ENCODE results near the gene SLC25A21. TPM values are rescaled to one million over a fixed set of nuclear protein-coding genes. Genes with fewer than 3 reads are reported as not detected.

Gene SLC25A21
- polyA plus RNA-seq, 2 of the 4 experiments (the other 2 are of a cell fraction), result 0.68 to 1.4 TPM

GRCh38 chr14:36967892-36968555 lies 204.4 kb downstream of the SLC25A21 start:
- WGBS (ENCODE audit: missing lambda C conversion rate), result 65% methylated on average over 9 of the region's 9 CpGs
- TF ChIP-seq RCOR1 (IDR thresholded peaks at IDR 0.05; ENCODE audit: low read depth, low read length) (no peak), HDAC2 (IDR thresholded peaks at IDR 0.05) (no peak), CTCF (IDR thresholded peaks at IDR 0.05) (no peak), ZC3H11A (IDR thresholded peaks at IDR 0.05) (no peak), NPAS2 (CRISPR knock-in tag; IDR thresholded peaks at IDR 0.05; ENCODE audit: borderline replicate concordance) (no peak), CHD2 (IDR thresholded peaks at IDR 0.05; ENCODE audit: low read length, partially characterized antibody) (no peak), SREBF2 (IDR thresholded peaks at IDR 0.05) (no peak), FOSL2 (IDR thresholded peaks at IDR 0.05) (no peak), FOSL2 (CRISPR knock-in tag; IDR thresholded peaks at IDR 0.05) (no peak), HOXB13 (CRISPR knock-in tag; IDR thresholded peaks at IDR 0.05; ENCODE audit: low read depth) (no peak), CBX2 (IDR thresholded peaks at IDR 0.05; ENCODE audit: borderline replicate concordance, low read depth) (no peak), ZFP36 (IDR thresholded peaks at IDR 0.05; ENCODE audit: borderline replicate concordance, partially characterized antibody) (no peak), FOXS1 (CRISPR knock-in tag; IDR thresholded peaks at IDR 0.05) (no peak)
- Histone ChIP-seq H3K9me3 (no peaks in the 10 kb centered on the region), H3K4me1 (peaks cover 11% of the 10 kb centered on the region), H3K27ac (no peak overlapping the region), H3K4me3 (no peak overlapping the region), H3K4me2 (no peak overlapping the region)
- DNase-seq (ENCODE audit: low read depth in 1 of 2, low spot score in 1 of 2) (no peak), FAIRE-seq (no peak), ATAC-seq (no peak)
- ChIA-PET POLR2A (no interaction called here), CTCF (interaction anchor here (1.1 to 2.1 kb wide), 4 partner anchors 26 to 320 kb away, joined by 3 to 8 read pairs (median 4); no protein-coding TSS in a partner anchor)

- Histone ChIP-seq H3K4me2 (no peak overlapping the region), H3K4me1 (peaks cover 11% of the 10 kb centered on the region; the same call in 2 of the 3 replicates), H3K9me3 (no peaks in the 10 kb centered on the region), H3K27ac (no peak overlapping the region), H3K4me3 (no peak overlapping the region)
- WGBS (ENCODE audit: missing lambda C conversion rate), result 90% methylated on average over 7 of the region's 7 CpGs
- DNase-seq (ENCODE audit: low read depth in 1 of 2, low spot score in 1 of 2) (no peak), ATAC-seq (no peak), FAIRE-seq (no peak)
- ChIA-PET POLR2A (no interaction called here), CTCF (interaction anchor here (0.8 to 1.7 kb wide), 3 partner anchors 14 to 886 kb away, joined by 3 to 7 read pairs (median 4); no protein-coding TSS in a partner anchor)
- no peak for TF ChIP-seq MAFK (IDR thresholded peaks at IDR 0.05; ENCODE audit: partially characterized antibody)
- no peak for TF ChIP-seq RCOR1 (IDR thresholded peaks at IDR 0.05; ENCODE audit: low read depth, low read length)
- TF ChIP-seq PHF8 (IDR thresholded peaks at IDR 0.05; ENCODE audit: borderline replicate concordance, low read depth), result no peak
Measured at GRCh38 chr14:36955967-36956366, 216.4 kb downstream of the SLC25A21 start.

GRCh38 chr14:36955376-36955775 lies 217.0 kb downstream of the SLC25A21 start:
- ChIA-PET POLR2A (no interaction called here), CTCF (interaction anchor here (1.7 kb wide), 1 partner anchor 162 kb away, joined by 4 read pairs; no protein-coding TSS in a partner anchor)
- ATAC-seq (no peak), DNase-seq (ENCODE audit: low read depth in 1 of 2, low spot score in 1 of 2) (no peak), FAIRE-seq (no peak)
- Histone ChIP-seq H3K4me3 (no peak overlapping the region), H3K4me2 (no peak overlapping the region), H3K9me3 (no peaks in the 10 kb centered on the region), H3K27ac (no peak overlapping the region), H3K4me1 (peaks cover 11% of the 10 kb centered on the region; the same call in 2 of the 3 replicates)
- TF ChIP-seq JUNB (IDR thresholded peaks at IDR 0.05) (no peak), USF2 (IDR thresholded peaks at IDR 0.05) (no peak), SREBF2 (IDR thresholded peaks at IDR 0.05) (no peak), ZSCAN20 (CRISPR knock-in tag; IDR thresholded peaks at IDR 0.05) (no peak), CHD4 (IDR thresholded peaks at IDR 0.05; ENCODE audit: borderline replicate concordance) (no peak), PBX3 (IDR thresholded peaks at IDR 0.05) (no peak), ATOH8 (CRISPR knock-in tag; IDR thresholded peaks at IDR 0.05; ENCODE audit: low read depth) (no peak), E2F6 (IDR thresholded peaks at IDR 0.05; ENCODE audit: borderline replicate concordance, low read depth) (no peak), TP53 (CRISPR knock-in tag; IDR thresholded peaks at IDR 0.05) (no peak), MAZ (IDR thresholded peaks at IDR 0.05; ENCODE audit: borderline replicate concordance, low read depth, low read length) (no peak)
